HepG2 (cell line): ENCODE results near the gene TPPP3. TPM values are rescaled to one million over a fixed set of nuclear protein-coding genes. Genes with fewer than 3 reads are reported as not detected.

Experiments
- CAMTA2 ChIP-seq: sonication (generic); formaldehyde crosslinking; IDR thresholded peaks from 2 replicates; pipeline ENCODE4 v1.4.0; 2020; ENCODE audit warnings: mild to moderate bottlenecking, missing genetic modification reagents, borderline replicate concordance
- CREB3 ChIP-seq: sonication (generic); formaldehyde crosslinking; IDR thresholded peaks from 2 replicates; pipeline ENCODE4 v1.5.0; 2020; ENCODE audit warnings: missing genetic modification reagents
- HINFP ChIP-seq: sonication (generic); formaldehyde crosslinking; IDR thresholded peaks from 2 replicates; pipeline ENCODE4 v1.4.0; 2020; ENCODE audit warnings: low read depth, mild to moderate bottlenecking, missing genetic modification reagents
- IRF9 ChIP-seq: sonication (generic); formaldehyde crosslinking; IDR thresholded peaks from 2 replicates; pipeline ENCODE4 v1.8.0; 2022; ENCODE audit warnings: missing genetic modification reagents, mild to moderate bottlenecking, borderline replicate concordance
- PRDM10 ChIP-seq: sonication (generic); formaldehyde crosslinking; IDR thresholded peaks from 2 replicates; pipeline ENCODE4 v1.4.0; 2020; ENCODE audit warnings: low read depth, missing genetic modification reagents
- PRMT3 ChIP-seq: sonication (generic); formaldehyde crosslinking; IDR thresholded peaks from 2 replicates; pipeline ENCODE4 v1.8.1; 2022; ENCODE audit warnings: low read depth, mild to moderate bottlenecking, moderate library complexity, missing genetic modification reagents, borderline replicate concordance
- SP1 ChIP-seq, 2 experiments: fragments of 450-650 bp in 1 of 2; sonication (generic) in 1 of 2; formaldehyde crosslinking in 1 of 2; IDR thresholded peaks; 2 replicates each; pipeline versions ENCODE4 v1.4.0 to v1.6.1; 2016 to 2020; ENCODE audit warnings: missing genetic modification reagents in 1 of 2
- TFDP2 ChIP-seq: sonication (generic); formaldehyde crosslinking; IDR thresholded peaks from 2 replicates; pipeline ENCODE4 v1.4.0; 2020; ENCODE audit warnings: missing genetic modification reagents
- ZBTB10 ChIP-seq: sonication (generic); formaldehyde crosslinking; IDR thresholded peaks from 2 replicates; pipeline ENCODE4 v1.4.0; 2020; ENCODE audit warnings: missing genetic modification reagents, borderline replicate concordance
- ZNF20 ChIP-seq: sonication (generic); formaldehyde crosslinking; IDR thresholded peaks from 2 replicates; pipeline ENCODE4 v1.4.0; 2020; ENCODE audit warnings: mild to moderate bottlenecking, moderate library complexity, missing genetic modification reagents
- ZNF670 ChIP-seq: sonication (generic); formaldehyde crosslinking; IDR thresholded peaks from 2 replicates; pipeline ENCODE4 v1.8.0; 2022; ENCODE audit warnings: mild to moderate bottlenecking, missing genetic modification reagents, borderline replicate concordance
- ZXDC ChIP-seq: sonication (generic); formaldehyde crosslinking; IDR thresholded peaks from 2 replicates; pipeline ENCODE4 v1.5.0; 2020; ENCODE audit warnings: mild to moderate bottlenecking, missing genetic modification reagents
- polyA plus RNA-seq, 8 experiments: library from polyadenylated mRNA; depleted of rRNA in 3 of 8; stranded (reverse) in 7 of 8; unstranded in 1 of 8; fragments of >200 nt; fragmentation: Illumina TruSeq in 4 of 8; extraction: Trizol in 4 of 8; gene quantifications; 2 replicates each; pipeline versions ENCODE4 v1.2.1 to v1.2.3, GENCODE V29; 2011 to 2016; ENCODE audit warnings: low read depth in 4 of 8, missing spikeins in 1 of 8, mixed read lengths in 1 of 8; ENCODE audit not compliant: insufficient read depth in 1 of 8
- total RNA-seq, 5 experiments: library from RNA; depleted of rRNA; stranded (reverse); fragments of >200 nt; fragmentation: Illumina TruSeq; extraction: Trizol; gene quantifications; 2 replicates each; pipeline ENCODE4 v1.2.3, GENCODE V29; 2016; ENCODE audit warnings: low read depth in 1 of 5

The TPPP3 gene
- total and polyA plus RNA-seq, 2 of the 13 experiments (the other 11 are each of a cell fraction or from before 2014, with no cell fraction given) = 0.16 to 0.44 TPM

GRCh38 chr16:67393111-67393787 is at the start of gene TPPP3 (continued):
- no peak for TF ChIP-seq ZBTB10
- TF ChIP-seq IRF9 (CRISPR knock-in tag) = no peak
- no peak for TF ChIP-seq ZNF20 (CRISPR knock-in tag)
- no peak for TF ChIP-seq PRDM10 (CRISPR knock-in tag)
- no peak for TF ChIP-seq PRMT3 (CRISPR knock-in tag)
- peak; percentile 49 for TF ChIP-seq TFDP2 (CRISPR knock-in tag)
- no peak for TF ChIP-seq CREB3 (CRISPR knock-in tag)
- no peak for TF ChIP-seq CAMTA2
- no peak for TF ChIP-seq ZXDC (CRISPR knock-in tag)
- no peak; the same call in 1 of the 2 replicates for TF ChIP-seq HINFP (CRISPR knock-in tag)
- no peak for TF ChIP-seq ZNF670 (CRISPR knock-in tag)
- no peak for TF ChIP-seq SP1 (IDR thresholded peaks at IDR 0.05)
- TF ChIP-seq SP1 (CRISPR knock-in tag; IDR thresholded peaks at IDR 0.05) = peak; percentile 65; the same call in 1 of the 2 replicates
